NCI-H1092 treated with DMSO at 0.1 percent for 48 hours (cell line): Measurements from ENCODE around the gene S100Z.
"Not testable (repeated sequence)": the region's sequence is repeated elsewhere in the genome, so short reads cannot be mapped to it uniquely, and the experiment has no call there.

Experiments used
- DNase-seq: peaks from one replicate; lab custom pipeline; 2025; lab: John Stamatoyannopoulos, UW

Gene S100Z

GRCh38 chr5:76849419-76850291 is at the start of gene S100Z:
S100Z (plus strand) TSS chr5:76850014; CDS start chr5:76875360, 25,346 bp downstream.
- DNase-seq: no peak

GRCh38 chr5:76800579-76800978 is 49.2 kb upstream of the S100Z start:
- no peak for DNase-seq

- DNase-seq: no peak
These were observed 48.5 kb upstream of the S100Z start for GRCh38 chr5:76801159-76801802.

GRCh38 chr5:76801803-76802195 is 48.0 kb upstream of the S100Z start:
- DNase-seq: no peak

- DNase-seq: no peak
These were observed 45.5 kb upstream of the S100Z start for GRCh38 chr5:76804266-76804665.

- no peak for DNase-seq
These were observed 43.9 kb upstream of the S100Z start for GRCh38 chr5:76805821-76806505.

GRCh38 chr5:76807296-76807695 is 42.5 kb upstream of the S100Z start:
- no peak for DNase-seq

- DNase-seq: no peak
These were observed 41.6 kb upstream of the S100Z start for GRCh38 chr5:76808141-76808691.

GRCh38 chr5:76809141-76809540 is 40.7 kb upstream of the S100Z start:
- DNase-seq: no peak

- DNase-seq: no peak
These were observed 39.6 kb upstream of the S100Z start for GRCh38 chr5:76810236-76810635.

- no peak for DNase-seq
These were observed 38.6 kb upstream of the S100Z start for GRCh38 chr5:76811214-76811613.

GRCh38 chr5:76812209-76812608 is 37.6 kb upstream of the S100Z start:
- DNase-seq: not testable (repeated sequence)

GRCh38 chr5:76813982-76814562 is 35.7 kb upstream of the S100Z start:
- DNase-seq: no peak

- DNase-seq: no peak
These were observed 33.5 kb upstream of the S100Z start for GRCh38 chr5:76816110-76816831.

GRCh38 chr5:76818844-76819831 is 30.7 kb upstream of the S100Z start, which contains the start of gene F2RL1:
F2RL1 (plus strand) TSS chr5:76819030; CDS start chr5:76819183, 153 bp downstream.
- no peak for DNase-seq

- no peak for DNase-seq
These were observed 29.8 kb upstream of the S100Z start for GRCh38 chr5:76819851-76820525.

GRCh38 chr5:76820526-76820890 is 29.3 kb upstream of the S100Z start:
- DNase-seq: no peak

- no peak for DNase-seq
These were observed 28.7 kb upstream of the S100Z start for GRCh38 chr5:76821136-76821535.

- DNase-seq: not testable (repeated sequence)
These were observed 27.6 kb upstream of the S100Z start for GRCh38 chr5:76822105-76822731.
